NCI-H82 (cell line): ENCODE data around the gene CACNA1C.

Experiments used
- DNase-seq: peaks from one replicate; lab custom pipeline; 2025; lab: John Stamatoyannopoulos, UW

CACNA1C gene

GRCh38 chr12:2035431-2036055, 17.2 kb upstream of the CACNA1C start:
- peak; percentile 56 for DNase-seq

GRCh38 chr12:2039034-2039433, 13.8 kb upstream of the CACNA1C start:
- no peak for DNase-seq

- DNase-seq, result no peak
Measured at GRCh38 chr12:2043054-2043453, 9.7 kb upstream of the CACNA1C start.

GRCh38 chr12:2044165-2044564, 8.6 kb upstream of the CACNA1C start:
- DNase-seq, result no peak

- no peak for DNase-seq
Measured at GRCh38 chr12:2046957-2047356, 5.8 kb upstream of the CACNA1C start.

- no peak for DNase-seq
Measured at GRCh38 chr12:2047752-2048151, 5.0 kb upstream of the CACNA1C start.

GRCh38 chr12:2049604-2050540, 2.9 kb upstream of the CACNA1C start:
- no peak for DNase-seq

GRCh38 chr12:2051700-2052621, 826 bp upstream of the CACNA1C start:
- peak; percentile 58 for DNase-seq

- peak; percentile 56 for DNase-seq
Measured at GRCh38 chr12:2053691-2054090, 904 bp downstream of the CACNA1C start.

- peak; percentile 63 for DNase-seq
Measured at GRCh38 chr12:2054091-2055018, 1.6 kb downstream of the CACNA1C start.

- DNase-seq, result peak; percentile 95
Measured at GRCh38 chr12:2057041-2057794, 4.4 kb downstream of the CACNA1C start.

GRCh38 chr12:2057795-2058408, 5.1 kb downstream of the CACNA1C start:
- DNase-seq, result no peak

- DNase-seq, result no peak
Measured at GRCh38 chr12:2058837-2059236, 6.0 kb downstream of the CACNA1C start.

- DNase-seq, result no peak
Measured at GRCh38 chr12:2061402-2061801, 8.6 kb downstream of the CACNA1C start.

- no peak for DNase-seq
Measured at GRCh38 chr12:2064071-2064507, 11.3 kb downstream of the CACNA1C start.

- DNase-seq, result no peak
Measured at GRCh38 chr12:2068653-2069052, 15.9 kb downstream of the CACNA1C start.

GRCh38 chr12:2070440-2071045, 17.8 kb downstream of the CACNA1C start:
- no peak for DNase-seq

GRCh38 chr12:2074792-2075191, 22.0 kb downstream of the CACNA1C start:
- no peak for DNase-seq

- no peak for DNase-seq
Measured at GRCh38 chr12:2075508-2076195, 22.9 kb downstream of the CACNA1C start.
